Measurements from ENCODE around the gene SHISA2. TPM values are rescaled to one million over a fixed set of nuclear protein-coding genes. Genes with fewer than 3 reads are reported as not detected.
A peak's percentile ranks its signal among the peaks of the same experiment; 100 is the strongest.

Gene SHISA2
- total RNA-seq, 1 experiment from 2014 or later = 8.1 TPM

GRCh38 chr13:26062853-26063444, 11.1 kb upstream of the SHISA2 start:
- no peaks in the 10 kb centered on the region for H3K9me3 Mint-ChIP-seq
- Histone ChIP-seq H2BK12ac (ENCODE audit: insufficient read length, low read depth, low read length) (no peak overlapping the region), H3T11ph (ENCODE audit: low read length) (no peak overlapping the region), H4K91ac (ENCODE audit: insufficient read length, low read depth, low read length) (no peak overlapping the region), H3K23ac (ENCODE audit: insufficient read length, low read depth, low read length) (no peak overlapping the region), H2AK5ac (ENCODE audit: insufficient read length, low read length) (no peak overlapping the region), H4K20me1 (ENCODE audit: control insufficient read depth, insufficient read depth, insufficient read length) (no peaks in the 10 kb centered on the region), H3K79me2 (ENCODE audit: insufficient read depth, low read length) (no peaks in the 10 kb centered on the region), H4K8ac (replicated peaks; ENCODE audit: insufficient read length, low read depth, low read length) (no peak overlapping the region), H3K56ac (ENCODE audit: insufficient read length, low read depth, low read length) (no peak overlapping the region), H3K9ac (ENCODE audit: extremely low read depth, insufficient read length, low read length) (no peak overlapping the region), H3K23me2 (ENCODE audit: insufficient read length, low read depth, low read length, poor library complexity, severe bottlenecking) (no peaks in the 10 kb centered on the region), H3K27ac (ENCODE audit: insufficient read length, low read depth, low read length) (no peak overlapping the region), H3K9me3 (ENCODE audit: control insufficient read depth, low read depth, low read length) (no peaks in the 10 kb centered on the region), H2BK120ac (ENCODE audit: low read depth, low read length, poor library complexity, severe bottlenecking) (no peak overlapping the region), H3K4me2 (ENCODE audit: insufficient read depth, insufficient read length, low read length) (no peak overlapping the region), H3K4ac (ENCODE audit: low read depth, low read length) (no peak overlapping the region), H3K79me1 (ENCODE audit: insufficient read depth, low read depth, low read length, poor library complexity, severe bottlenecking) (no peaks in the 10 kb centered on the region), H3K18ac (ENCODE audit: insufficient read length, low read depth, low read length) (no peak overlapping the region), H2BK20ac (ENCODE audit: low read depth, low read length, poor library complexity, severe bottlenecking) (no peak overlapping the region), H3K4me1 (ENCODE audit: insufficient read depth, low read length) (no peaks in the 10 kb centered on the region), H2AFZ (ENCODE audit: low read length) (no peak overlapping the region), H4K5ac (ENCODE audit: insufficient read length, low read depth, low read length) (no peak overlapping the region), H3K27me3 (ENCODE audit: insufficient read depth, low read length) (no peaks in the 10 kb centered on the region), H2BK5ac (ENCODE audit: insufficient read length, low read length) (no peak overlapping the region), H3K14ac (ENCODE audit: insufficient read depth, low read length) (no peak overlapping the region), H2BK15ac (ENCODE audit: low read depth, low read length) (no peak overlapping the region)
- H3K4me3 Mint-ChIP-seq = no peak overlapping the region
- TF ChIP-seq CTCF (conservative IDR thresholded peaks at IDR 0.05) = peak; percentile 87
- no peak overlapping the region for H3K27ac Mint-ChIP-seq
- DNase-seq = no peak
- H3K27me3 Mint-ChIP-seq (ENCODE audit: low read depth) = no peaks in the 10 kb centered on the region
- no CpG with 5 or more reads among the region's 5 CpGs for WGBS (ENCODE audit: extremely low coverage, insufficient read length, low lambda C conversion rate)
- H3K36me3 Mint-ChIP-seq (ENCODE audit: insufficient read depth in 1 of 3, low read depth in 3 of 3) = no peaks in the 10 kb centered on the region
- peaks cover 6 to 10% of the 10 kb centered on the region in 2 experiments; a peak in 3 of 4 replicates for H3K4me1 Mint-ChIP-seq
